Mucosa of rectum (tissue), 2 donors: Measurements from ENCODE around the gene CHST1.

Source experiments
- H3K27ac ChIP-seq, 2 donors: one replicate each; pipeline ENCODE4 v1.7.0; 2013; ENCODE audit warnings: inconsistent platforms in 2 of 2, low read depth in 2 of 2, low read length in 2 of 2
- H3K27me3 ChIP-seq, 2 donors: one replicate each; pipeline ENCODE4 v1.7.0; 2013; ENCODE audit warnings: low read length in 2 of 2; ENCODE audit not compliant: control insufficient read depth in 2 of 2, insufficient read depth in 2 of 2
- H3K36me3 ChIP-seq, 2 donors: one replicate each; pipeline ENCODE4 v1.7.0; 2013; ENCODE audit warnings: low read length in 2 of 2; ENCODE audit not compliant: control insufficient read depth in 2 of 2, insufficient read depth in 2 of 2
- H3K4me1 ChIP-seq, 2 donors: one replicate each; pipeline ENCODE4 v1.7.0; 2013; ENCODE audit warnings: low read length in 2 of 2, mild to moderate bottlenecking in 1 of 2; ENCODE audit not compliant: control insufficient read depth in 2 of 2, insufficient read depth in 2 of 2
- H3K4me3 ChIP-seq, 2 donors: one replicate each; pipeline ENCODE4 v1.7.0; 2013; ENCODE audit warnings: low read length in 2 of 2
- H3K9ac ChIP-seq, 2 donors: one replicate each; pipeline ENCODE4 v1.7.0; 2013; ENCODE audit warnings: low read length in 2 of 2, low read depth in 1 of 2, mild to moderate bottlenecking in 1 of 2
- H3K9me3 ChIP-seq, 2 donors: one replicate each; pipeline ENCODE4 v1.7.0; 2013; ENCODE audit warnings: low read length in 2 of 2; ENCODE audit not compliant: control insufficient read depth in 2 of 2
- donor health status: healthy.
- donor health status: Normal muscosa, but diverticular disease.

CHST1 gene

DNA sequence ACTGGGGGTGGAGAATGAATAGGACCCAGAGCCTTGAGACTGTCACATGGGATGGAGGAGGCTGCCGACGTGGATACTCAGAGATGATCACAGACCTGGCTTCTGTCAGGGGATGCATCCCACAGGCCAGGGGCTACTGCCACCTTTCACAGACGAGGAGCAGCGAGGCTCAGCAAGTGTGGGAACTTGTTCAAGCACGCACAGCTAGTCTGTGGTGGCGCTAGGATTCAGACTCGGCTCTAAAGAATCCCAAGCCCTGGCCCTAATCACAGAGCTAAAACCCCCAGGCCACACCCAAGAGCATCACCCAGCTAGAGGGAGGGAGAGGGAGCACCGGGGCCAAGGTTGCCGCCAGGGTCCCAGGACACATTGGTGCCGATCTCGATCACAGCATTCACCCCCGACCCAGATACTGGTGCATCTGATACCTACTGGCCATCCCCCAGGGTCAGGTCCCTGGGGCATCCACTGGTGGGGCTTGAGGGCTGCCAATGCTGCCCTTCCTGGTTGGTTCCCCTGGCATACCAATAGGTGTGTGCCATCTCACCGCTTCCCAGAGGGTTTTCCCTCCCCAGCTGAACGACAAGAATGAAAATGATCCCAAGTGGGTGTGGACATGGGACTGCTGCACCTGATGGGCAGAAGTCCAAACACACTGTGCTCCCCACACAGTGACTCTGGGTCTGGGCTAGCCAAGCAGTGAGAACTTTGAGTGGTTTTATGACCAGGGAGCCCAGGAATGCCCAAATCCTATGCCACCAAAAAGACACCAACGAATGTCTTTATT, 6.2 kb downstream of the CHST1 start:
- H3K36me3 ChIP-seq: no peaks in the 10 kb centered on the region
- H3K4me3 ChIP-seq: no peak overlapping the region
- H3K27ac ChIP-seq: peak overlapping the region in 1 of 2 donors; percentile 32
- no peaks in the 10 kb centered on the region for H3K9me3 ChIP-seq
- H3K27me3 ChIP-seq: peaks cover 42 to 50% of the 10 kb centered on the region in 2 donors
- no peak overlapping the region for H3K9ac ChIP-seq
- H3K4me1 ChIP-seq: peaks cover 3 to 4% of the 10 kb centered on the region in 2 donors

DNA sequence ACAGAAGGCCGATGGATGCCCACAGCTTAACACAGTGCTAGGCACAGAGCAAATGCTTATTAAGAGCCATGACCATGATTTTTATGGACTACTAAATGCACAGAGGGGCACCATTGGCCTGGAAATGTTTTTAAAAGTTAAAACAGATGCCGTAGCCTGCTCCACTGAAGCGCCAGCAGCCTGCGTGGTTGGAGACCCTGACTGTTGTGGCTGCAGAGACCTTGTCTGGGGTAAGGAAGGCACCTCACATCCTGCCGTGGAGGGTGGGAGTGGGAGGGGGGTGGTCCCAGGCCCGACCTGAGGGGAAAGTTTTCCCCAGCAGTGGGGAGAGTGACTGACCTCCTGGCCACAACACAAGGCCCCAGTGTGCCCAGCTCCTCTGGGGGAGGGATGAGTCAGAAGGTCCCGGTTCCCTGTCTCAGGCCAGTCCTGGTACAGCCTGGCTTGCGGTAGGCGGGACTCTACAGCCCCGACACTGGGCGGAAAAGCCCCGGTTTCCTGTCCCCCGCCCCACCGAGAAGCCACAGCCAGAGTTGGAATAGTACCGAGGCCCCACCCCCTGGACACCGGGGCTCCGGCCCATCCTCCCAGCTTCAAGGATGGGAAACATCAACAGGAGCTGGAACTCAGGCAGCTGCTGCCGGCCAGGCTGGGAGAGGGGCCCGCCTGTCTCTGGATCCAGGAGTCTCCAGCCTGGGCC, 7.0 kb downstream of the CHST1 start:
- H3K27ac ChIP-seq: peak overlapping the region in 1 of 2 donors; percentile 32
- H3K4me1 ChIP-seq: peaks cover 0 to 2% of the 10 kb centered on the region in 2 donors
- no peak overlapping the region for H3K9ac ChIP-seq
- no peaks in the 10 kb centered on the region for H3K36me3 ChIP-seq
- no peak overlapping the region for H3K4me3 ChIP-seq
- H3K27me3 ChIP-seq: peaks cover 35 to 44% of the 10 kb centered on the region in 2 donors
- H3K9me3 ChIP-seq: no peaks in the 10 kb centered on the region

DNA sequence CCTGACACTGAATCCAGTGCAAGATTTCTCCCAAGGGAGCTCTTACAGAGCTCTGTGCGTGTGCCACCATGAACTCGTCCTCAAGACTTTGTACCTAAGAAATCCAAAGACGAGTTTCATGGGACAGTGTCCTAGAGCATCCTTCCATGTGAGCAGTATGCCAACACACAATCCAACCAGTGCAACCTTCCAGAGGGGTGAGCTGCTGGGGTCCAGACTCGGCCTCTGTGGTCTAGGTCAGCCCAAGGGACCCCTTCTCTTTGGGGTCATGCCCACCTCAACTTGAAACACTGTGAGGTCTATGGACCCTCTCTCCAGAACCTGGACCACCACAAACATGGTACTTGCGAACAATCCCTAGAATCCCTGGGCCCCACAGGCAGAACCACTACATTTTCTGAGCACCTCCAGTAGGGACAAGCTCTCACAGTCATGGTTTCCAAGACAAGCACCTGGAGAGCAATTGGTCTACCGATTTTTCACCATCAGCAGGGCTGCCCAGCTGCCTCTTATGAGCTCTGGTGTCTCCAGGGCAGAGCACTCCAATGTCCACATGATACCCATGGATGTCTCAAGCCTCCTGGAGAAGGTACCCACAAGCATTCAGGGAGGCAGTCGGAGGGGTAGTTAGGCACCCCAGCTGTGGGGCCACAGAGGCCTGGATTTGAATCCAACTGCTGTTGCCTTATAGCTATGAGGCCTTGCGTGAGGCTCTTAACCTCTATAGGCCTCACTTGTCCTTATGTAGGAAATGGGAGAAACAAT, 7.7 kb downstream of the CHST1 start:
- no peak overlapping the region for H3K9ac ChIP-seq
- no peak overlapping the region for H3K27ac ChIP-seq
- H3K4me3 ChIP-seq: no peak overlapping the region
- H3K27me3 ChIP-seq: peaks cover 31 to 38% of the 10 kb centered on the region in 2 donors
- no peaks in the 10 kb centered on the region for H3K9me3 ChIP-seq
- H3K4me1 ChIP-seq: peaks cover 0 to 2% of the 10 kb centered on the region in 2 donors
- no peaks in the 10 kb centered on the region for H3K36me3 ChIP-seq

DNA sequence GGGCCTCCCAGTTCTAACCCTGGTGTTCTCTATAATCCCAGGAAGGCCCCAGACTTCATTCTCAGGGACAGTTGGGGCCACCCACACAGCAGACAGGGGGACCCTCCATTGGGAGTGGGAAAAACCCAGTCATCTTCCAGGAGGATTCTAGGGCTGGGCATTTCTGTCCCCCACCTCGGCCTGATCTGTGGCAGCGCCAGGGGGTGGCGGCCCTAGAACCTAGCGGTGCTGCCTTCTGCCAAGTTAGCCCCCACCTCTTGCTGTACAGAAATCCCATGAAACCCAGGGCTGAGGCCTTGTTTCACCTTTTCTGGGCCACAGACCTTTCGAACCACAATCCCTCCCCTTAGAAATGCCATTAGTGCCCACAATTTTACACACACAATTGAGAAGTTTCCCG, 9.6 kb downstream of the CHST1 start:
- Histone ChIP-seq H3K9ac (no peak overlapping the region), H3K9me3 (no peaks in the 10 kb centered on the region), H3K4me1 (peaks cover 0 to 2% of the 10 kb centered on the region in 2 donors), H3K36me3 (no peaks in the 10 kb centered on the region), H3K27me3 (peaks cover 16 to 28% of the 10 kb centered on the region in 2 donors), H3K27ac (no peak overlapping the region), H3K4me3 (no peak overlapping the region)

DNA sequence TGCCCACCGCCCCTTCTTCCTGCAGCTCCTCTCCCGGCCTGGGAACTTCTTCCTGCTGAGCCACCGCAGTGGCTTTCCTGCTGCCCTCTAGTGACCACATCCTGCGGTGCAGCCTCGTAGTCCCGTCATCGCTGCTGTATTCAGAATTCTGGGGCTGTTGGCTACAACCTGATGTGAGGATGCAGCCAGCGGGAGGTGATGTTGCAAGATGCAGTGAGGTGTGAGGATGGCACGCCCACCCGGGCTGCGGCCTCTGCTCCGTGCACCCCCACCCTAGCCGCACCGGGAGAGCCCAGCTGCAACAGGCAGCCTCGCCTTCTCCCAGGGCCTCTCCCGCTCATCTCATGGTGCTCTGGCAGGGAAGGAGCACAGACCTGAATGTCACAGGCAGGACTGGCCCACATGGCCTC, 10.1 kb downstream of the CHST1 start:
- H3K9me3 ChIP-seq: no peaks in the 10 kb centered on the region
- no peak overlapping the region for H3K27ac ChIP-seq
- no peak overlapping the region for H3K9ac ChIP-seq
- H3K4me3 ChIP-seq: no peak overlapping the region
- peaks cover 0 to 2% of the 10 kb centered on the region in 2 donors for H3K4me1 ChIP-seq
- H3K36me3 ChIP-seq: no peaks in the 10 kb centered on the region
- H3K27me3 ChIP-seq: peaks cover 12 to 26% of the 10 kb centered on the region in 2 donors

DNA sequence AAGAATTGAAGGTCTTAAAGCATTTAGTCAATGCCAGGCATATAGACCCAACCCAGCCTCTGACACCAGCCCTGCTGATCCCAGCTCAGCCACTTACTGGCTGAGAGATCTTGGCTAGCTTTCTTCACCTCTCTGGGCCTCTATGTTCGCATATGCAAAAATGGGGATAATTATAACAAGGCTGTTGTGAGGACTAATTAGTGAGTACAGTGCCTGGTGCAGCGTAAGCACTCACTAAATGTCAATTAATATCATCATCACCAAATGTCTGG, 10.5 kb downstream of the CHST1 start:
- Histone ChIP-seq H3K4me3 (no peak overlapping the region), H3K9ac (no peak overlapping the region)

DNA sequence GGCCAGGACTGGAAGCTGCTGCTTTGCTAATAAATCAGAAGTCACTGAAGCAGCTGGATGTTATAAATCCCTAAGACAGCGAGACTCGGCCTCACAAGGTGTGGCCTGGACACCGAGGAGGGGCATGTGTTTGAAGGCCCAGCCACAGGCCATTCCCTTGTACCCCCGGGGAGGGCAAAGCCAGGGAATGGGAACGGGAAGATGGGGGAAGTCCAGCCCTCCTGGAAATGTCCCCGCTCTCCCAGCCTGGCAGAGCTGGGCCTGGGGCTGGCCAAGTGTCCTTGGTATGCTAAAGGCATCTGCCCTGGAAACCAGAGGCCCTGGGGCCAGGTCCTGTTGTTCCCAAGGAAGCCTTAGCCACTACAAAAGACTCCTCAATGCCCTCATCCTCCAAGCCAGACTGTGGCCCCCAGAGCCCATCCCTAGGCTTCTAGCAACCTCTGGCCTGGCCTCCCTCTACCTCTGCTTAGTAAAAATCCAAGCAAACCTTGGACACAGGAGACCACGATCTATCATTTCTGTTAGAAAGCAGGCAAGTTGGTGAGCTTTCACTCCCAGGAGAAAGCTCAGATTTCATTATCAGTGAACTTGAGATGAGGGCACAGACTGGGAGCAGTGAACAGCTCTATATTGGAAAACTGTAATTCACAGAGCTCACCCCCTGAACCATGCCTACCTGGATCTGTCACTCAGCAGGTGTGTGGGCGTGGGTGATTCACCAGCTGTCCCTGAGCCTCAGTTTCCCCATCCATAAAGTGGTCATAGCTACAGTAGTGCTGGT, 11.0 kb downstream of the CHST1 start:
- Histone ChIP-seq H3K9me3 (no peaks in the 10 kb centered on the region), H3K36me3 (no peaks in the 10 kb centered on the region), H3K27ac (no peak overlapping the region), H3K27me3 (peaks cover 3 to 17% of the 10 kb centered on the region in 2 donors), H3K9ac (no peak overlapping the region), H3K4me1 (peaks cover 0 to 2% of the 10 kb centered on the region in 2 donors), H3K4me3 (no peak overlapping the region)

More for the DNA sequence above, 10.5 kb downstream of the CHST1 start:
- Histone ChIP-seq H3K4me1 (peaks cover 0 to 2% of the 10 kb centered on the region in 2 donors), H3K27me3 (peaks cover 8 to 22% of the 10 kb centered on the region in 2 donors), H3K36me3 (no peaks in the 10 kb centered on the region), H3K27ac (no peak overlapping the region), H3K9me3 (no peaks in the 10 kb centered on the region)

DNA sequence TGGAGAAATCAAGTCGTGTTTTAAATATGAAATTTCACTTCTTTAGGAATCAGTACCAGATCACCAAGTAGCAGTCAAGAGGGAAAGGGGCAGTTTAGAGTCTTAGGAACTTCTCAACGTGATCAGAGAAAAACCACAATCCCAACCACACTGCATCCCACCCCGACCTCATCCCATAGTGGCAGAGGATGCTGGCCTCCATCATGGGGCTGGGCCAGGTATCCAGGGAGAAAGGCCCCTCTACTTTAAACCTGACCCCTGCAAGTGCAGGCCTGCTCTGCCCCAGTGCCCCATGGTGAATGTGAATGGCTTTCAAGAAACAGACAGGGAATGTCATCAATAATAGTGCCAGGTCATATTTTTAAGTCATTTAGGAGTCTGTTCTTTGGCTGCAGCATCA, 12.1 kb downstream of the CHST1 start:
- H3K4me3 ChIP-seq: no peak overlapping the region
- H3K27me3 ChIP-seq: peaks cover 0 to 13% of the 10 kb centered on the region in 2 donors
- H3K9ac ChIP-seq: no peak overlapping the region
- no peaks in the 10 kb centered on the region for H3K36me3 ChIP-seq
- peaks cover 0 to 2% of the 10 kb centered on the region in 2 donors for H3K4me1 ChIP-seq
- no peak overlapping the region for H3K27ac ChIP-seq
- no peaks in the 10 kb centered on the region for H3K9me3 ChIP-seq

DNA sequence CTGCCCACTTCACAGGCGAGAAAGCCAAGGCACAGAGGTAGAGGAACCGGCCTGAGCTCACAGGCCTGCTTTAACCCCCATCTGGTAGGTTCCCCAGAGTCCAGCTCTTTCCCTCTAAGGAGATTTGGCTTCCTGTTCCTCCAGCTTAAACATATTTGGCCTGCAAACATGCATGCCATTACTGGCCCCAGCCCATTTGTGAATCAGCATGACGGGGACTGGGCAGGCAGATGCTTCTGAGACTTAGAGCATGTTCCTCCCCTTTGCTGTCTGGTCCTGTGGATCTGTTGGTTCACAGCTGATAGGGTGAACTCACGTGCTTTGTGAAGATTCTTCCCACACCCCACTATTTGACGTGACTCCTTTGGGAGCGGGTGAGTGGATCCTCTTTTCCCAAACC, 12.6 kb downstream of the CHST1 start:
- Histone ChIP-seq H3K4me1 (peaks cover 0 to 2% of the 10 kb centered on the region in 2 donors), H3K27me3 (peaks cover 0 to 13% of the 10 kb centered on the region in 2 donors), H3K4me3 (no peak overlapping the region), H3K36me3 (no peaks in the 10 kb centered on the region), H3K27ac (no peak overlapping the region), H3K9me3 (no peaks in the 10 kb centered on the region), H3K9ac (no peak overlapping the region)
